Heart left ventricle (tissue), 16 donors: Measurements from ENCODE around the gene CTNNA3. TPM values are rescaled to one million over a fixed set of nuclear protein-coding genes. Genes with fewer than 3 reads are reported as not detected.

ENCODE experiments used
- ATAC-seq, 4 donors: fragments of 200-7000 bp; cut with Tn5 transposase; one replicate each; pipeline ENCODE4 v1.9.1; 2020 to 2022; ENCODE audit warnings: moderate library complexity in 4 of 4, mild to moderate bottlenecking in 3 of 4, moderate number of reproducible peaks in 1 of 4
- DNase-seq, 5 donors: peaks; one replicate each; pipeline ENCODE4 v3.0.0-alpha.2; 2020
- H3K27ac ChIP-seq, 12 donors: fragments of 200-600 bp; sonication (generic) in 4 of 12; one replicate each; pipeline versions ENCODE4 v1.5.0 to v1.8.0; 2016 to 2022; ENCODE audit warnings: mild to moderate bottlenecking in 2 of 12
- H3K27me3 ChIP-seq, 9 donors: fragments of 200-600 bp; sonication (generic) in 2 of 9; one replicate each; pipeline versions ENCODE4 v1.5.1 to v1.8.0; 2016 to 2022; ENCODE audit warnings: mild to moderate bottlenecking in 3 of 9
- H3K36me3 ChIP-seq, 9 donors: fragments of 200-600 bp; sonication (generic) in 2 of 9; one replicate each; pipeline versions ENCODE4 v1.5.0 to v1.8.0; 2018 to 2022; ENCODE audit warnings: mild to moderate bottlenecking in 2 of 9
- H3K4me1 ChIP-seq, 12 donors: fragments of 200-600 bp; sonication (generic) in 4 of 12; one replicate each; pipeline versions ENCODE4 v1.5.0 to v1.8.0; 2016 to 2022; ENCODE audit warnings: mild to moderate bottlenecking in 3 of 12
- H3K4me3 ChIP-seq, 12 donors: fragments of 200-600 bp; sonication (generic) in 4 of 12; one replicate each; pipeline versions ENCODE4 v1.5.0 to v1.8.0; 2017 to 2022; ENCODE audit warnings: mild to moderate bottlenecking in 9 of 12, moderate library complexity in 4 of 12
- H3K9me3 ChIP-seq, 12 donors: fragments of 200-600 bp; sonication (generic) in 4 of 12; one replicate each; pipeline versions ENCODE4 v1.5.0 to v1.8.0; 2016 to 2022; ENCODE audit warnings: mild to moderate bottlenecking in 1 of 12
- POLR2A ChIP-seq, 2 donors: fragments of 450-650 bp; IDR thresholded peaks; one replicate each; pipeline ENCODE4 v1.6.1; 2017; ENCODE audit warnings: antibody characterized with exemption in 2 of 2, mild to moderate bottlenecking in 2 of 2, moderate library complexity in 2 of 2
- WGBS, 4 donors: extraction: QIAGEN DNeasy Blood & Tissue Kit in 2 of 4; methylation state at CpG; one replicate each; pipeline versions ENCODE4 v1.1.5 to v1.1.7; 2013 to 2018; 5-methylcytosine and 5-hydroxymethylcytosine counted together
- intact Hi-C, 10 donors: fragments of 100-400 bp; cut with DNase I; formaldehyde crosslinking; loops; one replicate each; pipeline versions ENCODE4 v1.11.1 to v1.14.2; 2022
- polyA plus RNA-seq, 2 donors: library from polyadenylated mRNA; stranded (reverse); fragments of 200-250 nt; gene quantifications; one replicate each; pipeline ENCODE4 v1.2.3, GENCODE V29; 2013
- total RNA-seq, 9 donors: library from RNA; depleted of rRNA in 2 of 9; stranded (reverse); fragments of >200 nt in 2 of 9; fragmentation: NEBNext Ultra II Directional in 3 of 9; extraction: Animal tissue kit (Norgen Biotek cat#: 25700) in 3 of 9; gene quantifications; one replicate each; pipeline versions ENCODE4 v1.1.0 to v1.2.4, GENCODE V29; 2016 to 2023
- TF ChIP-seq, protein P1 (sequence below), 12 donors: fragments of 200-600 bp; sonication (generic) in 4 of 12; IDR thresholded peaks; one replicate each; pipeline versions ENCODE4 v1.5.0 to v1.8.0; 2018 to 2022; ENCODE audit warnings: antibody characterized with exemption in 12 of 12, mild to moderate bottlenecking in 5 of 12
- donor health status: ischemic (EF 13 %, LVEDD 7.1; RV severe dilation, severe dysfunction).
- donor health status: healthy with polysubstance abuse.
- donor health status: DM: no; HTN: yes; CAD: no.
- donor health status: DM: no; HTN: no; CAD: no.
- donor health status: ischemic (EF 25% LVEDD 6.9; RV normal size, moderate dysfunction).
- donor health status: ischemic (EF 25% LVEDD 5.7; RV mildly dilated, moderate dysfunction).
- donor health status: healthy.
- donor health status: DM: yes; HTN: yes; CAD: no.
- donor health status: ischemic (EF 35%, LVEDD 5.7; RV mildly dilated, moderate dysfunction).
- donor health status: nonischemic (EF 11% LVEDD 7.7; RV severe dilation, severe dysfunction).
- donor health status: DM: yes; HTN: yes; CAD: no.
- donor health status: PGD.
- donor health status: ischemic (EF 29% LVEDD 5.4; RV normal size, mild dysfunction).
- donor health status: nonischemic (EF 23%, LVEDD 6.1; RV moderate dilation, normal function).

The CTNNA3 gene
- total and polyA plus RNA-seq, 11 donors: 4.8 to 200 (median 99.0) TPM

DNA sequence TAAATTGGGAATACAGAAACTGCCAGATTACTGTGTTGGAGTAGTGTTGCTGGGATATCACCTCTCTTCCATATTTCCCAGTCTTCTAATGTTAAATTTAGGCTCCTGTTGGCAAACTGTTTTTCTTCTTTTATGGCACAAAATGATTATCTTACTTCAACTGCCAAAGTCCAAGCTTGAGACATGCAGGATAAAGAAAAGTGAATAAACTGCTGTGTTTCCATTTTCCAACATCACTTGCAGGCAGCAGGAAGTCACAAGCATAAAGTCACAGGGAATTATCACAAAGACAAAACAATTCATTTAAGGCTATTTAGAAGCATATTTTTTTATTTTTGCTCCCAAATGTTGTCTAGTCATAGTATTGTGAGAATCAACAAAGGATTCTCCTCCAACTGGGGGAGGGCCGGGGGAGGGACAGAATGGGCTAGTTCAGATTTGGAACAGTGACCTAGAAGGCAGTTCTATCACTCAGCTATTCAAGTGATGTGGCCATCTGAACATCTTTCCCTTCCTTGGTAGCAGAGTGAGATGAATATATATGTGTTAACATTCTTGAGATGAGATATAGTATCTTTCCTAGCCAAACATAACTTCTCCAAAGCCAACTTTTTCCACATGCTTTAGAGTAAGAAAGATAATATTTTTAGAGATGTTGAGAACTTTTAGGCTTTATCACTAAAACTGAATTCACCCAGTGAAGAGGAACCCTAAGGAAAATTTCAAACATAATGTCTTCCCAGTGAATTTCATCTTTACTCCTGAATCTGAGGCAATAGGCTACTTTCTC is 364.7 kb downstream of the CTNNA3 start:
- TF ChIP-seq, protein P1, sequence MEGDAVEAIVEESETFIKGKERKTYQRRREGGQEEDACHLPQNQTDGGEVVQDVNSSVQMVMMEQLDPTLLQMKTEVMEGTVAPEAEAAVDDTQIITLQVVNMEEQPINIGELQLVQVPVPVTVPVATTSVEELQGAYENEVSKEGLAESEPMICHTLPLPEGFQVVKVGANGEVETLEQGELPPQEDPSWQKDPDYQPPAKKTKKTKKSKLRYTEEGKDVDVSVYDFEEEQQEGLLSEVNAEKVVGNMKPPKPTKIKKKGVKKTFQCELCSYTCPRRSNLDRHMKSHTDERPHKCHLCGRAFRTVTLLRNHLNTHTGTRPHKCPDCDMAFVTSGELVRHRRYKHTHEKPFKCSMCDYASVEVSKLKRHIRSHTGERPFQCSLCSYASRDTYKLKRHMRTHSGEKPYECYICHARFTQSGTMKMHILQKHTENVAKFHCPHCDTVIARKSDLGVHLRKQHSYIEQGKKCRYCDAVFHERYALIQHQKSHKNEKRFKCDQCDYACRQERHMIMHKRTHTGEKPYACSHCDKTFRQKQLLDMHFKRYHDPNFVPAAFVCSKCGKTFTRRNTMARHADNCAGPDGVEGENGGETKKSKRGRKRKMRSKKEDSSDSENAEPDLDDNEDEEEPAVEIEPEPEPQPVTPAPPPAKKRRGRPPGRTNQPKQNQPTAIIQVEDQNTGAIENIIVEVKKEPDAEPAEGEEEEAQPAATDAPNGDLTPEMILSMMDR (IDR thresholded peaks at IDR 0.05): no peak
- TF ChIP-seq POLR2A (IDR thresholded peaks at IDR 0.05): no peak
- intact Hi-C loops: no loop called here
- ATAC-seq (no peak), DNase-seq (no peak)
- Histone ChIP-seq H3K36me3 (no peaks in the 10 kb centered on the region), H3K4me3 (no peak overlapping the region), H3K27me3 (no peaks in the 10 kb centered on the region), H3K27ac (no peak overlapping the region), H3K9me3 (peaks cover 0 to 4% (median 0%) of the 10 kb centered on the region in 12 donors), H3K4me1 (no peaks in the 10 kb centered on the region)
- WGBS, 4 donors: 60 to 77% (median 67%) methylated on average over 1 of the region's 1 CpG

- Histone ChIP-seq H3K4me3 (no peak overlapping the region), H3K27me3 (no peaks in the 10 kb centered on the region), H3K9me3 (peaks cover 0 to 27% (median 0%) of the 10 kb centered on the region in 12 donors), H3K4me1 (no peaks in the 10 kb centered on the region), H3K36me3 (no peaks in the 10 kb centered on the region), H3K27ac (no peak overlapping the region)
- DNase-seq: peak in 2 of 5 donors; percentile 9 to 12
- 76 to 84% (median 80%) methylated on average over 8 to 9 of the region's 9 CpGs for WGBS, 4 donors
- no peak for TF ChIP-seq POLR2A (IDR thresholded peaks at IDR 0.05)
- TF ChIP-seq, protein P1 (IDR thresholded peaks at IDR 0.05): no peak
- ATAC-seq: peak in 1 of 4 donors; percentile 20
- intact Hi-C loops: no loop called here
Observed at GRCh38 chr10:67327626-67328535, 368.1 kb downstream of the CTNNA3 start.

- intact Hi-C loops: no loop called here
- H3K4me3 ChIP-seq: no peak overlapping the region
- no peaks in the 10 kb centered on the region for H3K27me3 ChIP-seq
- peaks cover 0 to 18% (median 0%) of the 10 kb centered on the region in 12 donors for H3K9me3 ChIP-seq
- no peak for ATAC-seq
- TF ChIP-seq, protein P1 (IDR thresholded peaks at IDR 0.05): no peak
- no peak for TF ChIP-seq POLR2A (IDR thresholded peaks at IDR 0.05)
- H3K27ac ChIP-seq: no peak overlapping the region
- no peaks in the 10 kb centered on the region for H3K4me1 ChIP-seq
- no peaks in the 10 kb centered on the region for H3K36me3 ChIP-seq
- no peak for DNase-seq
- WGBS, 4 donors: 55 to 70% (median 57%) methylated on average over 2 of the region's 2 CpGs
Observed at GRCh38 chr10:67319976-67320375, 376.0 kb downstream of the CTNNA3 start.

GRCh38 chr10:67308912-67309311 is 387.1 kb downstream of the CTNNA3 start:
- intact Hi-C loops: no loop called here
- Histone ChIP-seq H3K27me3 (no peaks in the 10 kb centered on the region), H3K9me3 (no peaks in the 10 kb centered on the region), H3K4me1 (peaks cover 0 to 6% (median under 1%) of the 10 kb centered on the region in 12 donors), H3K36me3 (no peaks in the 10 kb centered on the region), H3K4me3 (no peak overlapping the region), H3K27ac (no peak overlapping the region)
- TF ChIP-seq, protein P1 (IDR thresholded peaks at IDR 0.05): no peak
- no peak for TF ChIP-seq POLR2A (IDR thresholded peaks at IDR 0.05)
- ATAC-seq (no peak), DNase-seq (no peak)
